NCI-H2227 (cell line): ENCODE measurements around the gene ITPRIPL1.

Source experiments
- DNase-seq: peaks from one replicate; lab custom pipeline; 2025; ENCODE audit not compliant: unreplicated experiment; lab: John Stamatoyannopoulos, UW

ITPRIPL1 gene

DNA sequence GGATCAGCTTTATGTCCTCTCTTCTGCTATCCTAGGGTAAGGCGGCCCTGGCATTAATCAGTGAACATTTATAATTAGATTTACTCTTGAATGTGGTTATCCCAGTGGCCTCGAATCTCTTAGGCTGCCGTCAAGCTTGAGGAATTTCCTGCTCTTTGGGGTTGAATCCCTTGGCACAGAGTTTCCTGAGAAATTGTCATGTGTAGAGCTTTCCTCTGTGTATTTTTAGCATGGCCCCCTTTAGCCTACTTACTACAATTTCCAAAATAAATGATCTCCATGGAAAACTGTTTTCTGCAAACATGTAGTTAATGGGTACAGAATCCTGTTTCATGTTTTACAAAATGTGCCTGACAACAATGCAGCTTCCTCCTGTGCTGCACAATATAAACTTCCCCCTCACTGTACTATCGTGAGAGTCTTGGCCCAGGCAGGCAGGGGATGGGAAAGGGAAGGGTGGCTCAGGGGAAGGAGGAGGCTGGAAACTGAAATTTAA is 28.5 kb downstream of the ITPRIPL1 start:
- no peak for DNase-seq

DNA sequence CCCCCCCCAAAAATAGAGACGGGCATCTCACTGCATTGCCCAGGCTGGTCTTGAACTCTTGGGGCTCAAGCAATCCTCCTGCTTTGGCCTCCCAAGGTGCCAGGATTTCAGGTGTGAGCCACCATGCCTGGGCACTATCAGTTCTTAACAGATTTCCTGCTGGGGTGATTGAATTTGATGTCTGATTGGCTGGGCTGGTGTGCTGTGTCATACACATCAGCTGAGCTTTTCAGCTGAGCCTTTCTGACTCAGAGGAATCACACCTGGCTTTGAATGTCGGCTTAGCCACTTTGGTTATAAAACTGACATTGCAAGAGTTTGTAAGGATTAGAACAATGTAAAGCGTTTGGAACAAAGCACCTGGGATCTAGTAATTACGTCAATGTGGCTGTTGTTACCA is 29.4 kb downstream of the ITPRIPL1 start:
- DNase-seq, result no peak

DNA sequence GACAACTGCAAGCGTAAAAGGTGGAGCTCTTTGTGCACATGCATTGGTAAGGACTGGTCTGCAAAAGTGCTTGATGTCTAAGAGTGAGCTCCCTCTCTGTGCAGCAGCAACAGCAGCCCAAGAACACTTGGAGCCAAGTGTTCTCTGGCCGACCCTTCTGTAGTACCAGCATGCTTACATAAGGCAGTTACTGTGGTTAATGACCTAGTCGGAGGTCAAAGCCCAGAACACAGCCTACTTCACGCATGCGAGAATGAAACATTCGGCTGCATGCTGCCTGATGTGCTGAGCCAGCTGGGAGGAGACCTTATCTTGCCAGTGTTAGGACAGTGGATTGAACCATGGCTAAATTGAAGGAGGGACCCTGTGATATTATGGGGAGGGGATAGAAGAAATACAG is 31.8 kb downstream of the ITPRIPL1 start:
- no peak for DNase-seq

DNA sequence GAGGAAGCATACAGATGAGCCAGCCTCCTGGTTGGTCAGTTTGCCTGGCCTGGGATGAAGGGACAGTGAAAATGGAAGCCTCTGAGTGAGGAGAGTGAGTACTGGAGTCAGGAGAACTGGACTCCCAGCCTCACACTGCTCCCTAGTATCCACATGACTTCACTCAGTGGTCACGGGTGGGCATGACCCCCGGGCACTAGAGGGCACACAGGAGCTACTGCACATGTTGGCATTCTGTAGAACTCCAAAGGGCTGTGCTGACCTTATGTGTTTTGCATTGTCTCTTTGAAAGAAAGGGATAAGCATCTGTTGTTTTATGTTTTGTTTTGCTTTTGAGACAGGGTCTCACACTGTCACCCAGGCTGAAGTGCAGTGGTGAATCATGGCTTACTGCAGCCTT is 34.2 kb downstream of the ITPRIPL1 start:
- DNase-seq, result no peak

DNA sequence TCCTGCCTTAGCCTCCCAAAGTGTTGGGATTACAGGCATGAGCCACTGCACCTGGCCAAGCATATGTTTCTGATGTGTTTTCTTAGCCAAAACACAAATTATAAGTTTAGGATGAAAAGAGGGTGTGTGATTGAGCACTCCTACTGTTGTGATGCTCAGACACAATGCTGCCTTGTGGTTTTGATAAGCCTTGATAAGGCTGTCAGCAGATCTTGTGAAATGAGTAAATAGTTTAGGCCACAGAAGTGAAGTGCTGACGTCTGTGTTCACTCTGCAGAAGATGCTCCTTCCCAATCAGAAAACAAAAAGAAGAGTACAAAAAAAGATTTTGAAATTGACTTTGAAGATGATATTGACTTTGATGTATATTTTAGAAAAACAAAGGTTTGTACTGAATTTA is 34.7 kb downstream of the ITPRIPL1 start:
- no peak for DNase-seq

DNA sequence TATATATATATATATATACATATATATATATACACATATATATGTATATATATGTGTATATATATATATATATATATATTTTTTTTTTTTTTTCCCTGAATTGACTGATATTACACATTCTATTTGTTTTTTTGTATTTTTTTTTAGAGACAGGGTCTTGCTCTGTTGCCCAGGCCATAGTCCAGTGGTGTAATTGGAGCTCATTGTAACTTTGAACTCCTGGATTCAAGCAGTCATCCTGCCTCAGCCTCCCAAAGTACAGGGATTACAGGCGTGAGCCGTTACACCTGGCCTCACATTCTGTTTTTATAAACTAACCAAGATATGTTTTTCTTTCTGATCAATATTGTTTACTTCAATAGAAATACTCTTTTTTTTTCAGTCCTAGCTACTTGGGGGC is 36.6 kb downstream of the ITPRIPL1 start:
- DNase-seq, result no peak

DNA sequence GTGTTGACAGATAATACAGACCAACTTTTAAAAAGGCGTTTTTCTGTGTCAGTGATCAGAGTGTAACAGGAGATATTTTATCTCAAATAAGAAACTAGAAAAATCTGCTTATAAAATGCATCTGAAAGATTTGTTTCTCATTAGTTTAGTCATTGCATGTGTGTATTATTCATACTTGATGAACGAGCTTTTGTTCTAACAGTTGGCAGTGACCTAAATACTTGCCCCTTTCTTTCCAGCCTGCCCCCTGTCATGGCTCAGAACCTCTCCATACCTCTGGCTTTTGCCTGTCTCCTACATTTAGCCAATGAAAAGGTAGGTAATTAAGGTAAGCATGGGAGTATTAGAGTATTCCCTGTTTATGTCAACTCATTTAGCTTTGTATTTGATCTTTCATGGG is 44.1 kb downstream of the ITPRIPL1 start:
- no peak for DNase-seq

DNA sequence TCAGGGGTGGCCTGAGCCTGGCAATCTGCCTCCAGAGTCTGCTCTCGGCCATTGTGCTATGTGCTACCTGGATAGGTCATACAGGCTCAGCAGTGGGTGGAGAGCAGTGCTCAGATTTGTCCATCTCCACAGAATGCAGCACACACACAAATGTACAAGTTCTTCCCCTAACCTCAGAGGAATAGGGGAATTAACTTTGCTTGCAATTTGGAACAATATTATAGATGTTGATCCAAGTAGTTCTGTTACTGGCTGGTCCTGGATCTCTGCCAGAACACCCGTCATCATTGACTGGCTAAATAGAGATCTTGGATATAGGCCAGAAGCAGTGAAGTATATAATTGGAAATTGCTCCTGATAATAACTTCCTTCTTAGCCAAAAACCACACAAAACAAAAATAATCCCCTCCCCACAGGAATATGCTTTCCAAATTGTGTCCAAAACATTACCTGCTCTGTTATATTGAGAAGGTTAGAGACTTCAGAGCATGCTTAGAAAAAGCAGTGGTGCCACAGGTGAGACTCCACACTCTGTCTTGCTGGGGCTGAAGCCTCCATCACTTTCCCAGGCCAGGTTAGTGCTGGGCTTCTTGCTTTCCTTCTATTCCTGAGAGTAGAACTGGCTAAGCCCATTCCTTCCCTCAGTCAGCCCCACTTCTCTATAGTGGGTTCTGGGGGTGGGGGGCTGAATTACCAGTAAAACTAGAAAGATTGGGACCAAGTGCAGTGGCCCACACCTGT is 49.3 kb downstream of the ITPRIPL1 start:
- DNase-seq, result peak; percentile 73
